Parathyroid adenoma (tissue), 2 donors: ENCODE results near the gene FAS.

Experiments
- H2AFZ ChIP-seq: fragments of 300-600 bp; sonication (generic); one replicate; pipeline ENCODE4 v1.7.0; 2017; ENCODE audit warnings: antibody characterized with exemption, mild to moderate bottlenecking
- H3K27ac ChIP-seq: fragments of 300-600 bp; sonication (generic); one replicate; pipeline ENCODE4 v1.7.0; 2017
- H3K27me3 ChIP-seq: fragments of 300-600 bp; sonication (generic); one replicate; pipeline ENCODE4 v1.7.0; 2017; ENCODE audit warnings: low read length; ENCODE audit not compliant: control insufficient read depth, insufficient read depth
- H3K36me3 ChIP-seq: fragments of 300-600 bp; sonication (generic); one replicate; pipeline ENCODE4 v1.7.0; 2017; ENCODE audit warnings: low read length; ENCODE audit not compliant: control insufficient read depth, insufficient read depth
- H3K4me1 ChIP-seq: fragments of 300-600 bp; sonication (generic); one replicate; pipeline ENCODE4 v1.7.0; 2017; ENCODE audit warnings: control low read depth
- H3K4me2 ChIP-seq: fragments of 300-600 bp; sonication (generic); one replicate; pipeline ENCODE4 v1.7.0; 2017; ENCODE audit warnings: low read length
- H3K4me3 ChIP-seq: fragments of 300-600 bp; sonication (generic); one replicate; pipeline ENCODE4 v1.7.0; 2017; ENCODE audit warnings: low read depth, low read length
- H3K79me2 ChIP-seq: fragments of 300-600 bp; sonication (generic); one replicate; pipeline ENCODE4 v1.7.0; 2017; ENCODE audit warnings: control low read depth
- H3K9ac ChIP-seq: fragments of 300-600 bp; sonication (generic); one replicate; pipeline ENCODE4 v1.7.0; 2017; ENCODE audit warnings: mild to moderate bottlenecking
- H3K9me3 ChIP-seq: fragments of 300-600 bp; sonication (generic); one replicate; pipeline ENCODE4 v1.7.0; 2017; ENCODE audit warnings: low read length; ENCODE audit not compliant: control insufficient read depth
- TF ChIP-seq, protein P1 (sequence below): fragments of 300-600 bp; sonication (generic); IDR thresholded peaks from one replicate; pipeline ENCODE4 v1.7.0; 2017; ENCODE audit warnings: antibody characterized with exemption, mild to moderate bottlenecking
- donor health status: primary hyperparathyroidism.

FAS gene

GRCh38 chr10:88992921-88993524, 2.4 kb downstream of the FAS start:
- Histone ChIP-seq H3K27ac (no peak overlapping the region), H2AFZ (no peak overlapping the region), H3K4me3 (no peak overlapping the region), H3K79me2 (no peaks in the 10 kb centered on the region), H3K9me3 (no peaks in the 10 kb centered on the region), H3K36me3 (no peaks in the 10 kb centered on the region), H3K4me1 (peaks cover 7% of the 10 kb centered on the region), H3K27me3 (no peaks in the 10 kb centered on the region), H3K4me2 (peak overlapping the region; percentile 28), H3K9ac (no peak overlapping the region)
- TF ChIP-seq, protein P1, sequence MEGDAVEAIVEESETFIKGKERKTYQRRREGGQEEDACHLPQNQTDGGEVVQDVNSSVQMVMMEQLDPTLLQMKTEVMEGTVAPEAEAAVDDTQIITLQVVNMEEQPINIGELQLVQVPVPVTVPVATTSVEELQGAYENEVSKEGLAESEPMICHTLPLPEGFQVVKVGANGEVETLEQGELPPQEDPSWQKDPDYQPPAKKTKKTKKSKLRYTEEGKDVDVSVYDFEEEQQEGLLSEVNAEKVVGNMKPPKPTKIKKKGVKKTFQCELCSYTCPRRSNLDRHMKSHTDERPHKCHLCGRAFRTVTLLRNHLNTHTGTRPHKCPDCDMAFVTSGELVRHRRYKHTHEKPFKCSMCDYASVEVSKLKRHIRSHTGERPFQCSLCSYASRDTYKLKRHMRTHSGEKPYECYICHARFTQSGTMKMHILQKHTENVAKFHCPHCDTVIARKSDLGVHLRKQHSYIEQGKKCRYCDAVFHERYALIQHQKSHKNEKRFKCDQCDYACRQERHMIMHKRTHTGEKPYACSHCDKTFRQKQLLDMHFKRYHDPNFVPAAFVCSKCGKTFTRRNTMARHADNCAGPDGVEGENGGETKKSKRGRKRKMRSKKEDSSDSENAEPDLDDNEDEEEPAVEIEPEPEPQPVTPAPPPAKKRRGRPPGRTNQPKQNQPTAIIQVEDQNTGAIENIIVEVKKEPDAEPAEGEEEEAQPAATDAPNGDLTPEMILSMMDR: no peak

- no peak overlapping the region for H3K4me3 ChIP-seq
Observed at GRCh38 chr10:88994019-88994418, 3.4 kb downstream of the FAS start.

GRCh38 chr10:88995156-88995876, 4.7 kb downstream of the FAS start:
- TF ChIP-seq, protein P1: no peak
- no peaks in the 10 kb centered on the region for H3K27me3 ChIP-seq
- no peak overlapping the region for H3K4me3 ChIP-seq
- H3K4me1 ChIP-seq: peaks cover 4% of the 10 kb centered on the region
- no peaks in the 10 kb centered on the region for H3K79me2 ChIP-seq
- H3K27ac ChIP-seq: no peak overlapping the region
- H2AFZ ChIP-seq: no peak overlapping the region
- no peak overlapping the region for H3K4me2 ChIP-seq
- no peak overlapping the region for H3K9ac ChIP-seq
- H3K36me3 ChIP-seq: no peaks in the 10 kb centered on the region
- no peaks in the 10 kb centered on the region for H3K9me3 ChIP-seq

More at GRCh38 chr10:88994019-88994418, 3.4 kb downstream of the FAS start:
- Histone ChIP-seq H3K9ac (no peak overlapping the region), H3K36me3 (no peaks in the 10 kb centered on the region), H3K4me1 (peaks cover 7% of the 10 kb centered on the region), H3K27me3 (no peaks in the 10 kb centered on the region), H3K4me2 (no peak overlapping the region), H3K9me3 (no peaks in the 10 kb centered on the region), H2AFZ (no peak overlapping the region), H3K79me2 (no peaks in the 10 kb centered on the region), H3K27ac (no peak overlapping the region)
- TF ChIP-seq, protein P1: no peak

DNA sequence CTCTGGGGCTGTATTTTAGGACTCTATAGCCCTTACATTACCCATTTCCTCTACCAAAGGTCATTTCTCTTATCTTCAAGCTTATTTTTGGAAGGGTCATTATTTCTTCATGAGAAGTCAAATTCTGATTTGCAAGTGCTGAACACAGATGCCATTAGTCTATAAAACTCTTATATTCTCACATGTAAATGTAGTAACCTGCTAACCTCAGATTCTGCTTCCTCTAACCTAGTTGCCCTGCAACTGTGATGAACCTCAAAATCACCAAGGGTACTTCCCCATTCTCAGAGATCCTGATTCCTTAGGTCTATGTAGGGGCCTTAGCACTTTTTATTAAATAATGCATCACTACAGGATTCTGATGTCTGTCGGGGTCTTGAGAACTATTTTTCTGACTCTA, 6.3 kb downstream of the FAS start:
- TF ChIP-seq, protein P1: no peak
- Histone ChIP-seq H3K4me1 (peaks cover 2% of the 10 kb centered on the region), H3K27ac (no peak overlapping the region)

More for the DNA sequence above, 6.3 kb downstream of the FAS start:
- Histone ChIP-seq H3K4me2 (no peak overlapping the region), H3K4me3 (no peak overlapping the region), H3K9me3 (no peaks in the 10 kb centered on the region), H2AFZ (no peak overlapping the region), H3K27me3 (no peaks in the 10 kb centered on the region), H3K36me3 (no peaks in the 10 kb centered on the region), H3K79me2 (no peaks in the 10 kb centered on the region), H3K9ac (no peak overlapping the region)
